ENCODE data around the gene ADAMTS19.
"Not testable (repeated sequence)": the region's sequence is repeated elsewhere in the genome, so short reads cannot be mapped to it uniquely, and the experiment has no call there.

Gene ADAMTS19

DNA sequence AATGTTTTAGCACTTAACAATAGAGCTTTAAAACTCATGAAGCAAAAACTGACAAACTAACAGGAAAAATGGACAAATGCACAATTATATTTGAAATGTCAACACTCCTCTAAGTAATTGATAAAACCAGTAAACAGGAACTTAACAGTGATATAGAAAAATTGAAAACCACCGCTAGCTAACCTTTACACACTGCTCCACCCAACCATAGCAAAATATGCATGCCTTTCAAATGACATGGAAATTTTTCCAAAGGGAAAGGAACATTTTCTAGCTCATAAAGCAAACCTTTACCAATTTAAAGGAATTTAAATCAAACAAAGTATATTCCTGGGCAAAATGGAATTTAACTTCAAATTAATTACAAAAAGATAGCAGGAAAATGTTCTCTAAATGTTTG lies 109.2 kb downstream of the ADAMTS19 start:
- no peaks in the 10 kb centered on the region for H3K4me1 Mint-ChIP-seq (ENCODE audit: low read depth in 2 of 2)
- H3K4me3 Mint-ChIP-seq, result no peak overlapping the region
- peaks cover 0 to 6% of the 10 kb centered on the region in 2 donors for H3K9me3 Mint-ChIP-seq
- DNase-seq, result no peak
- ATAC-seq (replicated peaks), result no peak
- no peaks in the 10 kb centered on the region for H3K27me3 Mint-ChIP-seq
- H3K36me3 Mint-ChIP-seq (ENCODE audit: insufficient read depth), result no peaks in the 10 kb centered on the region
- H3K27ac Mint-ChIP-seq, result no peak overlapping the region

DNA sequence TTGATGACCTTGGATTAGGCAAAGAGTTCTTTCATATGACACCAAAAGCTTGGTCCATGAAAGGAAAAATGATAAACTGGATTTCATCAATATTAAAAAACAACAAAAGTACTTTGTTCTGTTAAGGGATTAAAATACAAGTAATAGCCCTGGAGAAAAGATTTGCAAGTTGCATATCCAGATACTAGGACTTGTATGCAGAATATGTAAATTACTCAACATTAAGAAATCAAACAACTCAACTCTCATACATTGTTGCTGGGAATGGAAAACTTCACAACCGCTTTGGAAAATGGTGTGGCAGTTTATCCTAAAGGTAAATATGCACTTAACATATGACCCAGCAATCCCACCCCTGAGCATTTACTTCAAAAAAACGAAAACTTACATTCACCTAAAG lies 112.0 kb downstream of the ADAMTS19 start:
- DNase-seq, result no peak
- ATAC-seq (replicated peaks), result no peak
- Mint-ChIP-seq H3K4me3 (no peak overlapping the region), H3K27ac (no peak overlapping the region), H3K9me3 (peaks cover 6% of the 10 kb centered on the region in 2 donors), H3K27me3 (no peaks in the 10 kb centered on the region), H3K4me1 (ENCODE audit: low read depth in 2 of 2) (no peaks in the 10 kb centered on the region), H3K36me3 (ENCODE audit: insufficient read depth) (no peaks in the 10 kb centered on the region)

DNA sequence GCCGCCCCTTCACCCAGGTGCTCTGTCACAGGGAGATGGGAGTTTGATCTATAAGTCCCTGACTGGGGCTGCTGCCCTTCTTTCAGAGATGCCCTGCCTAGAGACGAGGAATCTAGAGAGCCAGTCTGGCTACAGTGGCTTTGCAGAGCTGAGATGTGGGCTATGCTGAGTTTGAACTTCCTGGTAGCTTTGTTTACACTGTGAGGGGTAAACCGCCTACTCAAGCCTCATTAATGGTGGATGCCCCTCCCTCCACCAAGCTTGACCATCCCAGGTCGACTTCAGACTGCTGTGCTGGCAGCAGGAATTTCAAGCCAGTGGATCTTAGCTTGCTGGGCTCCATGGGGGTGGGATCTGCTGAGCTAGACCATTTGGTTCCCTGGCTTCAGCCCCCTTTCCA lies 124.4 kb downstream of the ADAMTS19 start:
- ATAC-seq (replicated peaks); H3K27ac Mint-ChIP-seq; H3K36me3 Mint-ChIP-seq (ENCODE audit: insufficient read depth); H3K4me3 Mint-ChIP-seq; H3K4me1 Mint-ChIP-seq (ENCODE audit: low read depth in 2 of 2); H3K27me3 Mint-ChIP-seq; DNase-seq: not testable (repeated sequence)
- peaks cover 2 to 12% of the 10 kb centered on the region in 2 donors for H3K9me3 Mint-ChIP-seq

DNA sequence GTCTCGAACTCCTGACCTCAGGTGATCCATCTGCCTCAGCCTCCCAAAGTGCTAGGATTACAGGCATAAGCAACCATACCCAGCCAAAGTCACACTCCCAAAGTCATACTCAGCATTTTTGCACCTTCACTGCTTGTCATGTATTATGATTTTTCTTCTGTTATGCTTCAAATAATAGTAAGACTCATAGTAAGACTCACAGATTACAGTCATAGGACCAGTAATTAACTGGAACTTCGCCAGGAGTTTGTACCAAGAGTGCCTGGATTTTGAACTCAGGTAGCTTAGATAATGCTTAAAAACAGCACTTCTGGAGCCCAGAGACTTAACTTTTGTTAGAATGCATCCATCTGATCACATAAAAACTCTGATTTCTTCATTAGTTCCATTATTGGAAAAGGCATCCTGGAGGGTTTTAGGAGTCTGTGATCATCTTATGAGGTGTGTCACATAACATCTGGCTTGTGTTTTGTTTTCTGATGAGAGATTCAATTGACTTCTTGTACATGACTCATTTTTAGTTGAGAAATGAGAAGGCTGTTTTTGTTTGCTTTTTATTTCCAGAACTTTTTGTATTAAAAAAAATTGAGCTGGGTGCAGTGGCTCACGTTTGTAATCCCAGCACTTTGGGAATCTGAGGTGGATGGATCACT lies 131.5 kb downstream of the ADAMTS19 start:
- no peak for ATAC-seq (replicated peaks)
- Mint-ChIP-seq H3K4me1 (ENCODE audit: low read depth in 2 of 2) (no peaks in the 10 kb centered on the region), H3K36me3 (ENCODE audit: insufficient read depth) (no peaks in the 10 kb centered on the region), H3K9me3 (no peaks in the 10 kb centered on the region), H3K27ac (no peak overlapping the region), H3K4me3 (no peak overlapping the region), H3K27me3 (no peaks in the 10 kb centered on the region)
- no peak for DNase-seq

DNA sequence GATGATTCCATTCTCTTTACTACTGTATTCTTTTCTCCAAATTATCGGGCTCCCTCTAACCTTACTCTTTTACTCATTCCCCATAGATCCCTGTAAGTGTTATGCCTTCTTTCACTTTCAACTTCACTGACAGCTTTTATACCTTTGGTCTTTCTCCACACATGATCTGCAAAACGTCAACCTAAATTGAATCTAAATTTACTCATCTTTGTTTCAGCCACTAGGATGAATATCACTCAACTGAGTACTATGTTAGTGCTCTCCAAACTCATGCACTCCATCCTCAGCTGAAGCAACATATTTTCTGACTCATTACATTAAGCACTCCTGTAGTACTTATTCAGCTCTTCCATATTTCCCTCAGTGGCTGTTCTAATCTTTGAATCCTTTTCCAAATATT lies 133.4 kb downstream of the ADAMTS19 start:
- Mint-ChIP-seq H3K9me3 (no peaks in the 10 kb centered on the region), H3K27me3 (no peaks in the 10 kb centered on the region), H3K36me3 (ENCODE audit: insufficient read depth) (no peaks in the 10 kb centered on the region), H3K27ac (no peak overlapping the region), H3K4me1 (ENCODE audit: low read depth in 2 of 2) (no peaks in the 10 kb centered on the region), H3K4me3 (no peak overlapping the region)
- DNase-seq (no peak), ATAC-seq (replicated peaks) (no peak)

DNA sequence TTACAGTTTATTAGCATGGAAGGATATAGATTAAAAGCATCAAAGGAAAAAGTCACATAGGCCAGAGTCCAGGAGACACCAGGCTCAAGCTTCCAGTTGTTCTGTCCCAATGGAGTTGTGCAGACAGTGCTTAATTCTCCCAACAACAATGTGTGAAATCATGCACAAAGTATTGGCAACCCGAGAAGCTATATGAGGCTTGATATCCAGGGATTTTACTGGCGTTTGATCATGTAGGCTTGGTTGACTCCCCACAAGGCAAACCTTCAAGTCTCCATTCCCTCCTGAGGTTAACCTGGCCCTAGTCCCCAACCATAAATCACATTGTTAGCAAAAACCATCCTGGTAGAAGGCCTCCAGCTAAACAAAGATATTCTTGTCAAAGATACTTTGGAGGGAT lies 141.5 kb downstream of the ADAMTS19 start:
- no peaks in the 10 kb centered on the region for H3K27me3 Mint-ChIP-seq
- peaks cover 3 to 8% of the 10 kb centered on the region in 2 donors for H3K9me3 Mint-ChIP-seq
- H3K27ac Mint-ChIP-seq, result no peak overlapping the region
- no peak for ATAC-seq (replicated peaks)
- no peak for DNase-seq
- no peaks in the 10 kb centered on the region for H3K4me1 Mint-ChIP-seq (ENCODE audit: low read depth in 2 of 2)
- no peak overlapping the region for H3K4me3 Mint-ChIP-seq
- H3K36me3 Mint-ChIP-seq (ENCODE audit: insufficient read depth), result no peaks in the 10 kb centered on the region

DNA sequence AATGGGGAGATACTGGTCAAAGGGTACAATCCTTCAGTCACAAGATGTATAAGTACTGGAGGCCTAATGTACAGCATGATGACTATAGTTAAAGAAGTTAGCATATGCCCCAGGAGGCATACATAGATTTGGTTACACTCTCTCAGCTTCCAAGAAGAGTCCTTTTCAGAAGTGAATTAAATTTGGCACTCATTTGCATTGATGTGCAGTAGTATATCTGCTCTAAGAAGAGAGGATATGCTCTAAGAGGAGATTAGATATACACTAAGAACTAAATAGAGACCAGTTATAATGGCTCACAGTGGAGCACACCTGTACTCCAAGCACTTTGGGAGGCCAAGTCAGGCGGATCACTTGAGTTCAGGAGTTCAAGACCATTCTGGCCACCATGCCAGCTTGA lies 148.3 kb downstream of the ADAMTS19 start:
- ATAC-seq (replicated peaks) (no peak), DNase-seq (no peak)
- H3K4me3 Mint-ChIP-seq, result no peak overlapping the region
- H3K4me1 Mint-ChIP-seq (ENCODE audit: low read depth in 2 of 2), result no peaks in the 10 kb centered on the region
- no peaks in the 10 kb centered on the region for H3K27me3 Mint-ChIP-seq
- H3K9me3 Mint-ChIP-seq, result peaks cover 3 to 8% of the 10 kb centered on the region in 2 donors
- H3K27ac Mint-ChIP-seq, result no peak overlapping the region
- H3K36me3 Mint-ChIP-seq (ENCODE audit: insufficient read depth), result peaks cover 4% of the 10 kb centered on the region

DNA sequence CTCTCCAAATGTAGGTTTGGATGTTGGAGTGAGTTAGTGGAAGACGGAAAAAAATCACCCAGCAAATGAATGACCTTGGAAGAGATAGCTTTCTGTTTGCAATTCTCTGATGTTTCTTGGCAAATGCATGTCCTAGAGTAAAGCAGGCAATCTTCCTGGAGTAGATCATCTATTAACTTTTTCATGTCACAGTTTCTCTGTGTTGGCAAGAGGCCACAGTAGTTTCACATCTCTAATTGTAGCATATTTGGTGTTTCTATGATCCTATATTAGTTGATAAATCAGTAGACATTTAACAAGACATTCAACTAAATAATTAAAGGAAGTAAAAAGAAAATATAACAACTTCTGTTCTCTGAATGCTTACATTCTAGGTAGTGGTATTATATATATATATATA lies 149.6 kb downstream of the ADAMTS19 start:
- Mint-ChIP-seq H3K4me3 (no peak overlapping the region), H3K27me3 (no peaks in the 10 kb centered on the region), H3K9me3 (peaks cover 2 to 8% of the 10 kb centered on the region in 2 donors), H3K36me3 (ENCODE audit: insufficient read depth) (peaks cover 4% of the 10 kb centered on the region), H3K27ac (no peak overlapping the region), H3K4me1 (ENCODE audit: low read depth in 2 of 2) (no peaks in the 10 kb centered on the region)
- ATAC-seq (replicated peaks) (no peak), DNase-seq (no peak)

DNA sequence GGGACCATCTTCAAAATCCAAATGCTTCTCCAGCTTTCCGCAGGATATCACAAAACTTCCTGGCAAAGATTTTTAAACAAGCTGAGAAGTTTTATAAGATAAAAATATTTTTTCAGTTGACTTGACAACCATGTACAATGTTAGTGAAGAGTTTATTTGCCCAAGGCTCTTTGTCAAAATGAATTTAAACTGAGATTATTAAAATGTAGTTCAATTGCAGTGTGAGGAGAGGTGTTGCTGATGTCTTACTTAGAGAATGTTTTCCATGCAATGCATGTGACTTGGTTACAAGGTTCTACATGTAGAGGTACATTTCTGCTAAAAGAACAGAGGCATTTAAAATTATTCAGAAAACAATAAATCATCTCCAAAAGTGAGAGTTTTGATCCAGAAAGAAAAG lies 156.4 kb downstream of the ADAMTS19 start:
- Mint-ChIP-seq H3K4me1 (ENCODE audit: low read depth in 2 of 2) (no peaks in the 10 kb centered on the region), H3K4me3 (no peak overlapping the region), H3K27ac (no peak overlapping the region), H3K36me3 (ENCODE audit: insufficient read depth) (no peaks in the 10 kb centered on the region), H3K9me3 (no peaks in the 10 kb centered on the region), H3K27me3 (no peaks in the 10 kb centered on the region)
- DNase-seq, result no peak
- no peak for ATAC-seq (replicated peaks)

DNA sequence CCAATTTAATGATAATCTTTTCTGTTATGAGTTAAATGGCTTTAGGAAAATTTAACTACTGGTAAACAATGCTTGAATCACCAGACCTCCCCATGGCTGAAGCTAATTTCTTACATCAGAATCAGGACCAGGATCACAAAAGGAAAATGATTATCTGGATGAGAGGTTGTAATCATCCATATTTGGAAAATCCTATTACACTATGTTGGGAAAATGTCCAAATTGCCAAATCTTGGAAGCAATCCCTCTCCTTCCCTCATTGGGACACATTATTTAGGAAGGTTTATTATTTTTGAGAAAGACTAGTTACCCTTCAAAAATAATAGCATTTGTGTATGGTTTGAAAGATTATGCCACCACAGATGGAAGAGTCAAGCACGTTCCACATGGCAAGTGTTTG lies 157.1 kb downstream of the ADAMTS19 start:
- Mint-ChIP-seq H3K9me3 (no peaks in the 10 kb centered on the region), H3K4me3 (no peak overlapping the region), H3K4me1 (ENCODE audit: low read depth in 2 of 2) (no peaks in the 10 kb centered on the region), H3K27me3 (no peaks in the 10 kb centered on the region), H3K27ac (no peak overlapping the region), H3K36me3 (ENCODE audit: insufficient read depth) (no peaks in the 10 kb centered on the region)
- DNase-seq, result no peak
- ATAC-seq (replicated peaks), result no peak

DNA sequence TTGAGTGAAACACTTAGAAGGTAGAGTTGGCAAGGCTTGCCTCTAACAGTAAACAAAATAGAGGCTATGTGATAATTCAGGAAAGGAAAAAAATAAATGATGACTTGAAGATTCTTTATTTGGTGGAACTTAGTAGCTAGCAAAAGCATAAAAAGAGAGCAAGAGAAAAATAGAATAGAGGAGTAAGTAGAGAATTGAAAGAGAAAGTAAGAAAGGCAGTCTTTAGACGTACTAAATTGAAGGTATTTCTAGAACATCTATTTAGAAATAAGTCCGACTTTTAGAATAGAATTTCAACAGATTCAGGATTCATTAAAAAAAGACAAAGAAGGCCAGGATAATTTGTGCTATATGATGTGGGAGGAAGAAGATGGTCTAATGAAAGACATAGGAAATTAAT lies 159.7 kb downstream of the ADAMTS19 start:
- no peaks in the 10 kb centered on the region for H3K27me3 Mint-ChIP-seq
- no peak for DNase-seq
- ATAC-seq (replicated peaks), result no peak
- H3K27ac Mint-ChIP-seq, result no peak overlapping the region
- H3K9me3 Mint-ChIP-seq, result peaks cover 0 to 3% of the 10 kb centered on the region in 2 donors
- H3K4me3 Mint-ChIP-seq, result no peak overlapping the region
- H3K4me1 Mint-ChIP-seq (ENCODE audit: low read depth in 2 of 2), result no peaks in the 10 kb centered on the region
- H3K36me3 Mint-ChIP-seq (ENCODE audit: insufficient read depth), result no peaks in the 10 kb centered on the region

DNA sequence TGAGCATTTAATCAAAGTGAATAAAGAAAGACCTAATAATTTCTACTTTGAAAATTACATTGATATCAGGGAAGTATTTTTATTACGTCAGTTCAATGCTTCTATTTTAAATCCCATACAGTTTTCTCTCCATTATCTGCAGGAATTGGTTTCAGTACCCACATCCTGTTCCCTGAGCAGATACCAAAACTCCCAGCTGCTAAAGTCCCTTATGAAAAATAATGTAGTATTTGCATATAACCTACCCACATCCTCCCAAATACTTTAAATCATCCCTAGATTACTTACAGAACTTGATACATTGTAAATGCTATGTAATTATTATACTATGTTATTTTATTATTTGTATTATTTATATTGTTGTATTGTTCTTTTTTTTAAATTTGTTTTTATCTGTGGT lies 162.4 kb downstream of the ADAMTS19 start:
- Mint-ChIP-seq H3K27ac (no peak overlapping the region), H3K4me3 (no peak overlapping the region), H3K36me3 (ENCODE audit: insufficient read depth) (no peaks in the 10 kb centered on the region), H3K27me3 (no peaks in the 10 kb centered on the region), H3K9me3 (peaks cover 0 to 3% of the 10 kb centered on the region in 2 donors), H3K4me1 (ENCODE audit: low read depth in 2 of 2) (no peaks in the 10 kb centered on the region)
- ATAC-seq (replicated peaks) (no peak), DNase-seq (no peak)

DNA sequence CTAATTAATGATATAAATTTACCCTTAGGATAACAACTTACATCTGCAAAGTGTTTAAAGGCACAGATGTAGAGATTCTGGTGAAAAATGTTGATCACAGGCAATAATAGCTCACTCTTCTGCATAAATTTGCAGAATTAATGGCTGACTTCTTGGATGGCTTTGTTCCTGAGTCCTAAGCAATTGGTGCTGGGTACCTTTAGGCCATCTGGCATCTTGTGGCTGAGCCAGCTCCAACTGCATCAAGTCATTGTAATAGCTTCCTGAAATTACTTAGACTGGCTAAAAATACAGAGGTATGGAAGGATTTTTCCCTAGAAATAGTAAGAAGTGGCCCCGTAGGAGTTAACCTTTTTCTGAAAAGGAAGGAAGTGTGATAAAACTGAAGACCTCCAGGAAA lies 169.5 kb downstream of the ADAMTS19 start:
- ATAC-seq (replicated peaks), result no peak
- H3K27ac Mint-ChIP-seq, result no peak overlapping the region
- DNase-seq, result no peak
- peaks cover 2 to 7% of the 10 kb centered on the region in 2 donors for H3K9me3 Mint-ChIP-seq
- no peaks in the 10 kb centered on the region for H3K4me1 Mint-ChIP-seq (ENCODE audit: low read depth in 2 of 2)
- no peaks in the 10 kb centered on the region for H3K36me3 Mint-ChIP-seq (ENCODE audit: insufficient read depth)
- no peak overlapping the region for H3K4me3 Mint-ChIP-seq
- no peaks in the 10 kb centered on the region for H3K27me3 Mint-ChIP-seq

DNA sequence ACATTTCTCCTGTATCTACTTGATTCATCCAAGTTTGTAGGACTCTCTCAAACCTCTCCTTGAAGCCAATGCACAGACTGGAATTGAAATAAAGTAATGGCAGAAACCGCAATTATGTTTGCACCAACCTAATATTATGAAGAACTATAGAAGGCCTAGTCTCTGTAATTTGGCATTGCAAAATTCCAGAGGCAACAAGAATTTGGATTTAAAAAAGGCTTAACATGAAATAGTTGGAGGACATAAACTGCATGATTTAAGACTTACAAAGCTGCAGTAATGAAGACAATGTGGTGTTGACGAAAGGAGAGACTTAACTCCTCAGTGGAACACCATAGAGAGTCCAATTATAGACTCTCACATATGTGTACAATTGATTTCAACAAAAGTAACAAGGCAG lies 170.0 kb downstream of the ADAMTS19 start:
- no peak for ATAC-seq (replicated peaks)
- no peaks in the 10 kb centered on the region for H3K4me1 Mint-ChIP-seq (ENCODE audit: low read depth in 2 of 2)
- H3K27ac Mint-ChIP-seq, result no peak overlapping the region
- no peak overlapping the region for H3K4me3 Mint-ChIP-seq
- DNase-seq, result no peak
- peaks cover 3 to 7% of the 10 kb centered on the region in 2 donors for H3K9me3 Mint-ChIP-seq
- no peaks in the 10 kb centered on the region for H3K36me3 Mint-ChIP-seq (ENCODE audit: insufficient read depth)
- no peaks in the 10 kb centered on the region for H3K27me3 Mint-ChIP-seq

DNA sequence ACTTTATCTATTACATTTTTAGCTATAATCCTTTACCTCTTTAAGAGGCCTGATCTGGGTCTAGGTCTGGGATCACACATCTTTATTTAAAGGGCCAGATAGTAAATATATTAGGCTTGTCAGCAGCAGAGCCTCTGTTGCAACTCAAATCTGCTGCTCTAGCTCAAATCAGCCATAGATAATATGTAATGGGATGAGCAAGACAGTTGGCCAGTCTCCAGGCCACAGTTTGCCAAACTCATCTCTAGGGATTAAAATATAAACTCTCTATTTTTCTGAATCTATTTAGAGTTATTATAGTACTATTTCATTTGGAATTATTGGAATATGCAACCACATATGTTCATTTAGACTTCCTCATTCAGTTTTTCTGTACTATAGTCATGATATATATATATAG lies 171.9 kb downstream of the ADAMTS19 start:
- Mint-ChIP-seq H3K27me3 (no peaks in the 10 kb centered on the region), H3K27ac (no peak overlapping the region), H3K36me3 (ENCODE audit: insufficient read depth) (no peaks in the 10 kb centered on the region), H3K4me1 (ENCODE audit: low read depth in 2 of 2) (no peaks in the 10 kb centered on the region), H3K4me3 (no peak overlapping the region), H3K9me3 (peaks cover 3 to 7% of the 10 kb centered on the region in 2 donors)
- DNase-seq (no peak), ATAC-seq (replicated peaks) (no peak)

All from effector memory CD8-positive, alpha-beta T cell (primary cell).